Caco-2 (cell line): Measurements from ENCODE around the gene MOB3B. TPM values are rescaled to one million over a fixed set of nuclear protein-coding genes. Genes with fewer than 3 reads are reported as not detected.

Experiments
- BruUV-seq: library from RNA; stranded (reverse); fragments of 400-500 nt; replicated peaks from 2 replicates; lab custom pipeline; 2021; lab: Mats Ljungman, UMichigan
- CTCF ChIA-PET: fragments of 300-600 bp; sonication (Branson Sonifier 250); formaldehyde crosslinking; loops from one replicate; lab custom pipeline; 2022; ENCODE audit warnings: antibody characterized with exemption; lab: Charles Lee
- POLR2A ChIA-PET: fragments of 300-600 bp; sonication (Branson Sonifier 250); formaldehyde crosslinking; loops from one replicate; lab custom pipeline; 2022; ENCODE audit warnings: antibody characterized with exemption; lab: Charles Lee
- DNase-seq, 2 experiments: peaks; one replicate each; pipeline versions ENCODE4 v3.0.0 to v3.0.0-alpha.2; 2020 to 2022
- H3K27me3 ChIP-seq: replicated peaks from 2 replicates; pipeline ENCODE4 v1.6.0; 2011; ENCODE audit warnings: low read length; ENCODE audit not compliant: control insufficient read depth, insufficient read depth
- H3K36me3 ChIP-seq: 2 replicates; pipeline ENCODE4 v1.5.1; 2011; ENCODE audit warnings: low read length; ENCODE audit not compliant: control insufficient read depth, insufficient read depth
- H3K4me1 ChIP-seq: fragments of 250-450 bp; sonication (Bioruptor Pico); 2 replicates; pipeline ENCODE4 v1.5.1; 2020; ENCODE audit warnings: mild to moderate bottlenecking
- H3K4me3 ChIP-seq: 2 replicates; pipeline ENCODE4 v1.5.1; 2011; ENCODE audit warnings: low read depth, mild to moderate bottlenecking, control low read depth, low read length
- H3K9me3 ChIP-seq: fragments of 250-450 bp; sonication (Bioruptor Pico); 2 replicates; pipeline ENCODE4 v1.5.1; 2020; ENCODE audit warnings: mild to moderate bottlenecking, moderate library complexity
- H3K27ac Mint-ChIP-seq: one replicate; pipeline ENCODE4 v1.8.0; 2022; ENCODE audit warnings: mixed read lengths; ENCODE audit not compliant: unreplicated experiment
- H3K27me3 Mint-ChIP-seq: one replicate; pipeline ENCODE4 v1.8.0; 2022; ENCODE audit warnings: mixed read lengths; ENCODE audit not compliant: insufficient read depth, unreplicated experiment
- H3K36me3 Mint-ChIP-seq: one replicate; pipeline ENCODE4 v1.8.0; 2022; ENCODE audit warnings: mild to moderate bottlenecking, mixed read lengths; ENCODE audit not compliant: insufficient read depth, unreplicated experiment
- H3K4me1 Mint-ChIP-seq: one replicate; pipeline ENCODE4 v1.8.0; 2022; ENCODE audit warnings: low read depth, mixed read lengths; ENCODE audit not compliant: unreplicated experiment
- H3K4me3 Mint-ChIP-seq: one replicate; pipeline ENCODE4 v1.8.0; 2022; ENCODE audit warnings: mild to moderate bottlenecking, moderate library complexity, mixed read lengths; ENCODE audit not compliant: unreplicated experiment
- H3K9me3 Mint-ChIP-seq: one replicate; pipeline ENCODE4 v1.8.0; 2022; ENCODE audit warnings: mixed read lengths; ENCODE audit not compliant: unreplicated experiment
- intact Hi-C: fragments of 100-400 bp; cut with micrococcal nuclease; formaldehyde crosslinking; loops from one replicate; pipeline ENCODE4 v1.10.0; 2022; ENCODE audit not compliant: unreplicated experiment
- total RNA-seq: library from RNA; stranded (reverse); gene quantifications from 2 replicates; pipeline ENCODE4 v1.2.3, GENCODE V29; 2022
- TF ChIP-seq, protein P1 (sequence below), 2 experiments: fragments of 200-600 bp in 1 of 2; IDR thresholded peaks; 1 replicate in 1 of 2; 2 replicates in 1 of 2; pipeline versions ENCODE4 v1.5.1 to v1.8.0; 2011 to 2022; ENCODE audit warnings: antibody characterized with exemption in 1 of 2, control low read depth in 1 of 2, inconsistent platforms in 1 of 2, low read depth in 1 of 2, low read length in 1 of 2, mild to moderate bottlenecking in 1 of 2, moderate library complexity in 1 of 2; ENCODE audit not compliant: insufficient read depth in 1 of 2, severe bottlenecking in 1 of 2, unreplicated experiment in 1 of 2

Gene MOB3B
- total RNA-seq, 1 experiment from 2014 or later = 5.3 TPM

DNA sequence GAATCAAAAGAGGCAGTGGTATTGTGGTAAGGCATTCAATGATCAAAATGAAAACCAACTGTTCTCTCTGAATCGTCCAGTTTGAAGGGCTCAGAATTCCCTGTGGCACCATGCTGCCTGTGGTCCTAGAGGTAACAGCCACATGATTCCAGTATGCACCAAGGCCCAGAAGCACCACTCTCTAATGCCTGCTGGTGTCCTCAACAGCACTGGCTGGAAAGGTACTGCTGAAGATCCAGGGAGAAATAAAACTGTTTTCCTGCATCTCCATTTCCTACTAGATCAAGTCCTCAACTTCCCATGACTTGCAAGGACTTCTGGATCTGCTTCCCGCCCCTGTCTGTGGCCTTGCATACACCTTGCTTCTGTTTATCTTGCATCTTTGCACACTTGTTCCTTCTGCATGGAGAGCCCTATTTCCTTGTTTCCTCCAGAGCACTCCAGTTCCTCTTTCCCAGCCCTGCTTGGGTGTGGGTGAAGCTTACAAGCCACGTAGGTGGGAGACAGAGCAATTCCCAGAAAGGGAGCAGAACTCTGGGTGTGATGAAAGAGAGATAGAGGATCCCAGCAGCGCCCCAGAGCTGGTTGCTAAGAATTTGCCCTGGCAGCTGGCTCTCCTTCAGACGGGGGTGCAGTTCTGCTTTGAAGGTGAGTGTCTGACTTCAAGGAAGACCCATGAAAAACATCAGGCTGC is 191.6 kb downstream of the MOB3B start:
- Mint-ChIP-seq H3K27me3 (no peaks in the 10 kb centered on the region), H3K36me3 (no peaks in the 10 kb centered on the region), H3K4me3 (no peak overlapping the region), H3K4me1 (no peaks in the 10 kb centered on the region), H3K9me3 (no peaks in the 10 kb centered on the region), H3K27ac (peak overlapping the region; percentile 15)
- POLR2A ChIA-PET = no interaction called here
- H3K4me3 ChIP-seq = no peak overlapping the region
- no peaks in the 10 kb centered on the region for H3K36me3 ChIP-seq
- H3K9me3 ChIP-seq = no peaks in the 10 kb centered on the region
- CTCF ChIA-PET = interaction anchor here (0.9 kb wide), 1 partner anchor 55 kb away, joined by 3 read pairs; no protein-coding TSS in a partner anchor
- TF ChIP-seq, protein P1, sequence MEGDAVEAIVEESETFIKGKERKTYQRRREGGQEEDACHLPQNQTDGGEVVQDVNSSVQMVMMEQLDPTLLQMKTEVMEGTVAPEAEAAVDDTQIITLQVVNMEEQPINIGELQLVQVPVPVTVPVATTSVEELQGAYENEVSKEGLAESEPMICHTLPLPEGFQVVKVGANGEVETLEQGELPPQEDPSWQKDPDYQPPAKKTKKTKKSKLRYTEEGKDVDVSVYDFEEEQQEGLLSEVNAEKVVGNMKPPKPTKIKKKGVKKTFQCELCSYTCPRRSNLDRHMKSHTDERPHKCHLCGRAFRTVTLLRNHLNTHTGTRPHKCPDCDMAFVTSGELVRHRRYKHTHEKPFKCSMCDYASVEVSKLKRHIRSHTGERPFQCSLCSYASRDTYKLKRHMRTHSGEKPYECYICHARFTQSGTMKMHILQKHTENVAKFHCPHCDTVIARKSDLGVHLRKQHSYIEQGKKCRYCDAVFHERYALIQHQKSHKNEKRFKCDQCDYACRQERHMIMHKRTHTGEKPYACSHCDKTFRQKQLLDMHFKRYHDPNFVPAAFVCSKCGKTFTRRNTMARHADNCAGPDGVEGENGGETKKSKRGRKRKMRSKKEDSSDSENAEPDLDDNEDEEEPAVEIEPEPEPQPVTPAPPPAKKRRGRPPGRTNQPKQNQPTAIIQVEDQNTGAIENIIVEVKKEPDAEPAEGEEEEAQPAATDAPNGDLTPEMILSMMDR (IDR thresholded peaks at IDR 0.05; ENCODE audit: insufficient read depth in 1 of 2, low read depth in 1 of 2, low read length in 1 of 2, severe bottlenecking in 1 of 2, unreplicated experiment in 1 of 2) = no peak
- H3K27me3 ChIP-seq = no peaks in the 10 kb centered on the region
- no TSS peak for BruUV-seq
- peaks cover 8% of the 10 kb centered on the region for H3K4me1 ChIP-seq
- DNase-seq = no peak
- intact Hi-C loops = no loop called here

DNA sequence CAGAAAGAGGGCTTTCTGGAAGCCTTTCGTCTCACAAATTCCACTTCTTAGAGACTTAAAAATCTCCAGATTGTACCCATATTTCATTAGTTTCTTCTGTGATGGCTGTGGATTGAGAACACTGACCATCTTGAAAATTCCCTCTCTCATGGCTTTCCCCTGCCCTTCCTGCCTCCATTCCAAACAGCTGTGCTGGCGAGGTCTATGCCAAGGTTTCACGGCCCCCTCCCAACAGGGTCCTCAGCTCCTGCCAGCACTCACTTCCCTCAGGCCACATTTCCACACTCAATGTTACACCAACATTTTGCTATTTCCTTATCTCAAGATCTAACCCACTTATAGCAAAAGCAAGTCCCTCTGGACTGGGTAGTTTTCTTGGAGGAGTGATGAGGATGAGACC is 192.4 kb downstream of the MOB3B start:
- Histone ChIP-seq H3K9me3 (no peaks in the 10 kb centered on the region), H3K4me3 (no peak overlapping the region), H3K36me3 (no peaks in the 10 kb centered on the region), H3K27me3 (no peaks in the 10 kb centered on the region), H3K4me1 (peaks cover 8% of the 10 kb centered on the region)
- no peak overlapping the region for H3K27ac Mint-ChIP-seq
- peaks cover 1% of the 10 kb centered on the region for H3K4me1 Mint-ChIP-seq
- no peak for DNase-seq
- no peak overlapping the region for H3K4me3 Mint-ChIP-seq
- TF ChIP-seq, protein P1 (IDR thresholded peaks at IDR 0.05; ENCODE audit: insufficient read depth in 1 of 2, low read depth in 1 of 2, low read length in 1 of 2, severe bottlenecking in 1 of 2, unreplicated experiment in 1 of 2) = no peak
- ChIA-PET CTCF (interaction anchor here (0.9 kb wide), 1 partner anchor 55 kb away, joined by 3 read pairs; no protein-coding TSS in a partner anchor), POLR2A (no interaction called here)
- no peaks in the 10 kb centered on the region for H3K9me3 Mint-ChIP-seq
- intact Hi-C loops = no loop called here
- H3K36me3 Mint-ChIP-seq = no peaks in the 10 kb centered on the region
- no peaks in the 10 kb centered on the region for H3K27me3 Mint-ChIP-seq
- BruUV-seq = no TSS peak

DNA sequence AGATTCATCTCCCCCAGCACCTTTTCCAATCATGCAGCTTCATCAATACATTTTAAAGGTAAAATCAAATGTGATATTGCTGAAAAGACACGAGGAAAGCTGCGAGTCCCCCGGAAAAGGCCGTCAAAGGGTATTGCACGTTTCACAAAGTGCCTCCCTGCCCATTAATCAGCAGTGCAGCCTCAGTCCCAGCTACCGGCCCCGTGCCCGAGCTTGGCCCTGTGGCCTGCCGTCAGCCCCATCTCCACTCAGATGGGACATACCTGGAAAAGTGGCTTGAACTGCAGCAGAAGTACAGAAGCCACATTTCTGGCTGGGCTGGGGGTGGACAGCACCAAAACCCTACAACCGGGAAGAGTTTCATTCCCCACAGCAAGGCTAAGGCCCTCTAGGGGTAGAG is 192.8 kb downstream of the MOB3B start:
- no TSS peak for BruUV-seq

More for the DNA sequence above, 192.8 kb downstream of the MOB3B start:
- H3K4me1 Mint-ChIP-seq = peaks cover 5% of the 10 kb centered on the region
- intact Hi-C loops = no loop called here
- H3K9me3 Mint-ChIP-seq = no peaks in the 10 kb centered on the region
- no peak overlapping the region for H3K27ac Mint-ChIP-seq
- no peaks in the 10 kb centered on the region for H3K27me3 Mint-ChIP-seq
- Histone ChIP-seq H3K9me3 (no peaks in the 10 kb centered on the region), H3K4me3 (no peak overlapping the region), H3K36me3 (no peaks in the 10 kb centered on the region), H3K27me3 (no peaks in the 10 kb centered on the region), H3K4me1 (peaks cover 8% of the 10 kb centered on the region)
- TF ChIP-seq, protein P1 (IDR thresholded peaks at IDR 0.05; ENCODE audit: insufficient read depth in 1 of 2, low read depth in 1 of 2, low read length in 1 of 2, severe bottlenecking in 1 of 2, unreplicated experiment in 1 of 2) = no peak
- H3K36me3 Mint-ChIP-seq = no peaks in the 10 kb centered on the region
- H3K4me3 Mint-ChIP-seq = no peak overlapping the region
- CTCF ChIA-PET = no interaction called here
- no peak for DNase-seq
- POLR2A ChIA-PET = no interaction called here
